OCI-LY7 (cell line): Measurements from ENCODE around the gene POGK. TPM values are rescaled to one million over a fixed set of nuclear protein-coding genes. Genes with fewer than 3 reads are reported as not detected.

Source experiments
- BruUV-seq: library from RNA; stranded (reverse); fragments of 400-500 nt; replicated peaks from 2 replicates; lab custom pipeline; 2021; lab: Mats Ljungman, UMichigan
- CTCF ChIA-PET: fragments of 300-600 bp; sonication (Branson Sonifier 250); formaldehyde crosslinking; loops from one replicate; lab custom pipeline; 2022; ENCODE audit warnings: antibody characterized with exemption; ENCODE audit not compliant: unreplicated experiment; lab: Charles Lee
- POLR2A ChIA-PET: fragments of 300-600 bp; sonication (Branson Sonifier 250); formaldehyde crosslinking; loops from one replicate; lab custom pipeline; 2022; ENCODE audit warnings: antibody characterized with exemption; lab: Charles Lee
- DNase-seq: peaks from one replicate; pipeline ENCODE4 v3.0.0-alpha.2; 2015; ENCODE audit warnings: low spot score
- H2AFZ ChIP-seq: fragments of 200-600 bp; sonication (generic), shearing (Covaris generic); 2 replicates; pipeline ENCODE4 v1.6.1; 2014; ENCODE audit warnings: mild to moderate bottlenecking, antibody characterized with exemption, low read length, moderate library complexity
- H3K27ac ChIP-seq: fragments of 200-600 bp; sonication (generic); 2 replicates; pipeline ENCODE4 v1.5.1; 2014; ENCODE audit warnings: mixed run types, low read depth, mild to moderate bottlenecking, moderate library complexity, low read length, inconsistent platforms; ENCODE audit not compliant: poor library complexity, severe bottlenecking
- H3K36me3 ChIP-seq: fragments of 200-600 bp; sonication (generic); 2 replicates; pipeline ENCODE4 v1.6.1; 2014; ENCODE audit warnings: mild to moderate bottlenecking, antibody characterized with exemption, low read length, moderate library complexity, mixed read lengths; ENCODE audit not compliant: insufficient read depth
- H3K4me1 ChIP-seq: fragments of 200-600 bp; sonication (generic); 2 replicates; pipeline ENCODE4 v1.5.1; 2014; ENCODE audit warnings: mild to moderate bottlenecking, low read length; ENCODE audit not compliant: insufficient read depth, poor library complexity, severe bottlenecking
- H3K4me2 ChIP-seq: fragments of 200-600 bp; sonication (generic); 2 replicates; pipeline ENCODE4 v1.6.1; 2014; ENCODE audit warnings: mild to moderate bottlenecking, low read length
- H3K4me3 ChIP-seq: fragments of 200-600 bp; sonication (generic); 2 replicates; pipeline ENCODE4 v1.5.1; 2014; ENCODE audit warnings: mild to moderate bottlenecking, low read depth, low read length; ENCODE audit not compliant: poor library complexity, severe bottlenecking
- H3K79me2 ChIP-seq: fragments of 200-600 bp; sonication (generic); 2 replicates; pipeline ENCODE4 v1.6.1; 2016; ENCODE audit warnings: low read depth, mild to moderate bottlenecking, low read length, moderate library complexity, mixed read lengths; ENCODE audit not compliant: insufficient read depth
- H3K9me2 ChIP-seq: fragments of 200-600 bp; sonication (generic); 2 replicates; pipeline ENCODE4 v1.6.1; 2016; ENCODE audit warnings: mild to moderate bottlenecking, low read length, mixed read lengths; ENCODE audit not compliant: insufficient read depth
- H3K9me3 ChIP-seq: fragments of 200-600 bp; sonication (generic); 2 replicates; pipeline ENCODE4 v1.6.1; 2014; ENCODE audit warnings: mild to moderate bottlenecking, mixed run types, low read length, mixed read lengths
- H4K20me1 ChIP-seq: fragments of 200-600 bp; sonication (generic); 2 replicates; pipeline ENCODE4 v1.6.1; 2014; ENCODE audit warnings: mild to moderate bottlenecking, antibody characterized with exemption, low read length, moderate library complexity, mixed read lengths; ENCODE audit not compliant: insufficient read depth
- CTCF ChIP-seq: fragments of 200-600 bp; sonication (generic); conservative IDR thresholded peaks from 2 replicates; pipeline ENCODE4 v1.5.1; 2014; ENCODE audit warnings: mild to moderate bottlenecking, antibody characterized with exemption, low read length, moderate library complexity, mixed read lengths
- EZH2phosphoT487 ChIP-seq: fragments of 200-600 bp; sonication (generic); IDR thresholded peaks from 2 replicates; pipeline ENCODE4 v1.6.1; 2018; ENCODE audit warnings: low read depth, borderline replicate concordance, mild to moderate bottlenecking, mixed run types, antibody characterized with exemption, low read length, moderate library complexity, mixed read lengths
- intact Hi-C: fragments of 100-400 bp; cut with micrococcal nuclease; formaldehyde crosslinking; loops from one replicate; pipeline ENCODE4 v1.10.0; 2022; ENCODE audit not compliant: unreplicated experiment
- total RNA-seq, 2 experiments: library from RNA; depleted of rRNA in 1 of 2; stranded (reverse); fragments of >200 nt in 1 of 2; shearing (Covaris generic) in 1 of 2; gene quantifications; 2 replicates each; pipeline ENCODE4 v1.2.3, GENCODE V29; 2014 to 2022

Gene POGK
- total RNA-seq, 2 experiments from 2014 or later = 27.2 to 41.9 TPM

- no TSS peak for BruUV-seq
- H3K36me3 ChIP-seq = no peaks in the 10 kb centered on the region
- ChIA-PET CTCF (no interaction called here), POLR2A (interaction anchor here (1.0 to 1.3 kb wide), 2 partner anchors 9 to 11 kb away, joined by 3 read pairs; no protein-coding TSS in a partner anchor)
- no peak overlapping the region for H2AFZ ChIP-seq
- TF ChIP-seq EZH2phosphoT487 = no peak
- TF ChIP-seq CTCF = no peak
- H3K4me2 ChIP-seq = no peak overlapping the region
- H3K9me2 ChIP-seq = no peaks in the 10 kb centered on the region
- H4K20me1 ChIP-seq = no peaks in the 10 kb centered on the region
- no peaks in the 10 kb centered on the region for H3K79me2 ChIP-seq
- no peak overlapping the region for H3K4me3 ChIP-seq
- no peak overlapping the region for H3K27ac ChIP-seq
- no peaks in the 10 kb centered on the region for H3K4me1 ChIP-seq
- no peak for DNase-seq
- no peaks in the 10 kb centered on the region for H3K9me3 ChIP-seq
- intact Hi-C loops = no loop called here
These were observed 43.6 kb downstream of the POGK start for GRCh38 chr1:166882893-166883292.

GRCh38 chr1:166884040-166884642, 44.9 kb downstream of the POGK start:
- TF ChIP-seq CTCF (peak; percentile 65), EZH2phosphoT487 (no peak)
- Histone ChIP-seq H3K9me2 (no peaks in the 10 kb centered on the region), H4K20me1 (no peaks in the 10 kb centered on the region), H3K4me1 (no peaks in the 10 kb centered on the region), H3K27ac (no peak overlapping the region), H3K79me2 (no peaks in the 10 kb centered on the region), H2AFZ (no peak overlapping the region), H3K4me3 (no peak overlapping the region), H3K36me3 (no peaks in the 10 kb centered on the region), H3K4me2 (no peak overlapping the region), H3K9me3 (no peaks in the 10 kb centered on the region)
- no TSS peak for BruUV-seq
- CTCF ChIA-PET = no interaction called here
- POLR2A ChIA-PET = interaction anchor here (0.6 kb wide), 1 partner anchor 157 kb away, joined by 4 read pairs; no protein-coding TSS in a partner anchor
- DNase-seq = no peak
- intact Hi-C loops = no loop called here

GRCh38 chr1:166884971-166885370, 45.7 kb downstream of the POGK start:
- BruUV-seq = no TSS peak
- Histone ChIP-seq H3K4me1 (no peaks in the 10 kb centered on the region), H2AFZ (no peak overlapping the region), H3K4me2 (no peak overlapping the region), H3K4me3 (no peak overlapping the region), H3K36me3 (no peaks in the 10 kb centered on the region), H3K79me2 (no peaks in the 10 kb centered on the region), H3K9me3 (no peaks in the 10 kb centered on the region), H4K20me1 (no peaks in the 10 kb centered on the region), H3K9me2 (no peaks in the 10 kb centered on the region), H3K27ac (no peak overlapping the region)
- ChIA-PET POLR2A (interaction anchor here (0.5 to 1.8 kb wide), 3 partner anchors 14 to 338 kb away, joined by 3 to 4 read pairs (median 3); no protein-coding TSS in a partner anchor), CTCF (no interaction called here)
- intact Hi-C loops = no loop called here
- TF ChIP-seq CTCF = no peak
- TF ChIP-seq EZH2phosphoT487 = no peak
- DNase-seq = no peak
